HG03469 (cell line): ENCODE data around the gene SCG5.

Source experiments
- ATAC-seq: cut with Tn5 transposase; IDR thresholded peaks from one replicate; pipeline ENCODE4 v1.9.1; 2021; ENCODE audit warnings: mild to moderate bottlenecking, moderate library complexity, moderate number of reproducible peaks; ENCODE audit not compliant: unreplicated experiment

Gene SCG5

DNA sequence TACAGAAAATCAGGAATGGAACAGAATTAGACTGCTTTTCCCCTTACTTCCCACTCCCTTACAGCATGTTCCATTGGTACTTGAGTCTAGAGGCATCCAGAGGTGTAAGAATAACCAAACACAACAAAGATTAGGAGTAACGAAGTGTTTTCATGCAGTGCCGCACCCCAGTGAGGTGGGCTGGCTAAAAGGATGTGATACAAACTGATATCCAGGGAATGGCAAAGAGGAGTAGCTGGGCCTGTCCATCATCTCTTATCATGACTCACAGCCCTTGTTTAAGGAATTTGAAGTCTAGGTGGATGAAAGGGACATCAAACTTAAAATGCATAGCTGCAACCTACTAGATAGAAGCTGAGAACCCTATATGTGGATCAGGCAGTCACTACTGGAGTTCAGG lies 16.4 kb downstream of the SCG5 start:
- ATAC-seq, result no peak

DNA sequence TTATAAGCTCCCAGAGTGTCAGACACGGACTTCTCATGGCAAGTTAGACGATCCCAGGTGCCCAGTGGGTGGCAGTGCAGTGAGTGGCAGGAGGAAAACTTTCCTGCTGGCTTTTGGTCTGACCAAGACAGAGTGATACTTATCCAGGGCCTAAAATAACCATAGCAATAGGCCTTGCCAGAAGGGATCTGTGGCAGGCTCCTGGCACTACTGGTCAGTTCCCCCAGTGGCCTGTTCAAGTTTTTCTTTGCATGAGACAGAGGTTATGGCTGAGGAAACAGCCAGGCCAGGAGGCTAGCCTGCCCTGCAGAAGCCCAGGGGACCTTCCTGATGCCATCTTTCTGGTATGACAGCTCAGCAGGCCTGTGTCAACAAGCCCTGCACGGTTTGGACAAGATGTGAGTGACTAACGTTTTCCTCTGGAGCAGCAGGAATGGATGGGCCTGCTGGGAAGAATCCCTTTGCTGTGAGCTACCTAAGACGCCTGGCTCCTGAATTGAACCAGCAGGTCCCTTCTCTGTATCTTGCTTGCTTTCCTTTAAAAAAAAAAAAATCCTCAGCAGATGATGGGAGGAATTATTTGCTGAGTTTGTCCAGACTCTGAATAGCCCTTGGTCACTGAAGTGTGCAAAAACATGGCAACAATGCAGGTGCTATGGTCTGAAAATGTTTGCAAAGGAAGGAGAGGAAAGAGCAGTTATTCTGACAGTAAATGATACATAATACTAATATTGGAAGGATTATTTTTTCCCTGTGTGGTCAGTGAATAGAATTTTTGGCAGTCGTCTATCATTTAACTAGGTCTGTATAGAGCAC lies 18.0 kb downstream of the SCG5 start:
- no peak for ATAC-seq

DNA sequence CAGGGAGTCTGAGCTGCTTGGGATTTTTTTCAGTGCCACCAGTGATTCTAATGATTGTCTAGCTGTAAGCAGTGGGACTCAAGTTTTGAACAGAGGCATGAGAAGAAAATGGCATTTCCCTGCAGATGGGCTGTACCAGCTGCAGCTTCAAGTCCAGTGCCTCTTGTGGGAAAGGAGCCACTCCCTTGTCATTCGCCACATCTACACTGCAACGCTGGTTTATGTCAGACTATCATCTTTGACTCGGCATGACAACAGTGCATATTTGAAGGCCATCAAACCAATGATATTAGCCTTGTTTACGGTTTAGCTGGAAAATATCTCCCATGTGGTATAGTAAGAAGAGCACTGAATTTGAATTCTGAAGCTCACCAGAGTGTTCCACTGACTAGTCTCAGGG lies 22.2 kb downstream of the SCG5 start:
- ATAC-seq, result no peak

DNA sequence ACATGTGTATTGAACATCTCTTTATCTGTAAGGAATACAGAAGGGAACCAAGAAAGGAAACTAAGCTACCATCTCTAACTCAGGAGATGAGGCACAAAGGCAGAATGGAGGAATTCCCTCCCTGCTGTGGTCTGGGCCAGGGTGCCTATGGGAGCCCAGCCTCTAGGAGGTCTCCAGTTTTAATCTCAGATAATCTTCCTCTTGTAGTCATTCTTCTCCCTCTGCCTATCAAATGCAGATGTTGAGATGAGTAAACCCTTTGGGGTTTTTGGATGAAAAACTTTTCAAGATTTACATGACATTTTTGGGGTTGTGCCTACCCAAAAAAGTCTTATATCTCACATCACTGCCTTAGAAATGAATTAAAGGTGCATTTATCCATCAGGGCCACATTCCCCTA lies 23.3 kb downstream of the SCG5 start:
- no peak for ATAC-seq

DNA sequence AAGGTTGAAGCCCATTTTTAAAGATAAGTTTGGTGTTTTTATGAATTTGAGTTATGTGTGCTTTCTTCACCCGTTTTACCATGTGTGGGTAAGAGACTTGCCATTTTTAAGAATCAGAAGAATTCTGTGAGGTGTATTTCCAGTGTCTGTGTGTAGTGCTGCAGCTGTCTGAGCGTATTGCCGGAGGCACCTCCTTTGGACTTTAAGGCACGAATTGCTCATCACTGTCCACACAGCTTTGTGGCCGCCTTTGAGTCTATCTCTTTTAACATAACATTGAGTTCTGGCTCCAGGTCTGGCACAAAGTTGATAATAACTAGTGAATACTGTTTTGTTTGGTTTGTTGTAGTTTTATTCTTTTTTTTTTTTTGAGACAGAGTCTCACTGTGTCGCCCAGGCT lies 25.8 kb downstream of the SCG5 start:
- ATAC-seq, result no peak

DNA sequence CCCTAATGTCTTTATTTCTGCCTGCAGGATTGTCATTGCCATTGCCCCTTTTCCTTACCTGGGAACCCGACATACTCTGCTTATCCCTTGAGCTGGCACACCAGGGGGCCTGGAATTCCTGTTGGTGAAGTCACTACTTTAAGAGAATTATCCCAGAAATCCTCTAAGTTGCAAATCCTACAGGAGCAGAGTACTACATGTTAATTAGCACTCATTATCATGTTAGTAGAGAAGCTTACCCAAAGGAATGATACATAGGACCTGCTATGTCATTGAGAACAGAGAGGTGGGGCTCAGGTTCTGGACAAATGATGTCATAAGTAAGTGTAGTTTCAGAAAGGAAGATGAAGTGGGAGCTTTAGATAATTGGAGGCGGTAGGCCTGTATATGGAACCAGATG lies 27.4 kb downstream of the SCG5 start:
- no peak for ATAC-seq

DNA sequence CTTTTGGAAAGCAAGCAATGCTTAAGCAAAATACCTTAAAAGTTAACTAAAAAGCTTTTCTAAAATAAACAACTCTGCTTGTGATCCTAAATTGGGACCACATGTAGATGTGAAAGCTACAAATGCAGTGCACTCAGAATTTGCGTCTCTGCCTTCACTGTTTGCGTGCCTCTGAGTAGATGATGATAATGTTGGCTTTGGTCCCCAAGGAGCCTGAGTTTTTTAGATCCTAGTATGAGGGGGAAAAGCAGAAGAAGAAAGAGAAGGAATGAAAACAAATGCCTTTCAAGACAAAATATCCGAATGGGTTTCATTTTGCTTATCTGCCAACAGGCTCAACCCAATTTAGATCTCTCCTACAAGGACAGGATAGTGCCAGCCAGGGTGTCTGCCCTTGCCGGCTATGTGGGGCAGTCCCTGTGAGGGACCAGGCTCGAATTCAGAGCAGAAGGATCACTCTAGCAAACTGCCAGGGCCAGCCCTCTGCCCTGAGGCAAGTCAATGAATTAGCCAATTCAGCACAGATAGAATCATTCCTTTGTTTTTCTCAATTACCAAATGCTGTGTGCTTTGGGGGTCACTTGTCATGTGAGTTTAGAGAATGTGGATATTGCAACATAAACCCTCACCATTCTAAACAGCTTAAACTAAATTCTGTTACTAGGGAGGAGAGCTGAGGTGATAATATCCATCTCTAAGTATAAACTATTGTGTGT lies 28.5 kb downstream of the SCG5 start:
- ATAC-seq, result no peak

DNA sequence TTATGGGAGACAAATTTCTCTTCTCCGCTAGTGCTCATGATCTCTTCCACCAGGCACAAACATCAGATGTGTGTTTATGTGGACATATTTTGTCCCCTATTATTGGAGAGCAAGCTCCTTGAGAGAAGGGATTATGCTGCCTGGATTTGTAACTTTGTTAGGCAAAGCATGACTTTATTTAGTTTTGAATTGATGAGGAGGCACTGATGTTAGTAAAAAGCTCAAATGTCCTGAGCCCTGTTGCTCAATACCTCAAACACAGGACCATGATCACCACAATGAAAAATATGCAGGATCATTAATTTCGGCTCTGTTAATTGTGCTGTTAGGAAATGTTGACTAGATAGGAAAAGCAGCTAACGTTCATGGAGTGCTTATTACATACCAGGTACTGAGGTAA lies 29.1 kb downstream of the SCG5 start:
- no peak for ATAC-seq

DNA sequence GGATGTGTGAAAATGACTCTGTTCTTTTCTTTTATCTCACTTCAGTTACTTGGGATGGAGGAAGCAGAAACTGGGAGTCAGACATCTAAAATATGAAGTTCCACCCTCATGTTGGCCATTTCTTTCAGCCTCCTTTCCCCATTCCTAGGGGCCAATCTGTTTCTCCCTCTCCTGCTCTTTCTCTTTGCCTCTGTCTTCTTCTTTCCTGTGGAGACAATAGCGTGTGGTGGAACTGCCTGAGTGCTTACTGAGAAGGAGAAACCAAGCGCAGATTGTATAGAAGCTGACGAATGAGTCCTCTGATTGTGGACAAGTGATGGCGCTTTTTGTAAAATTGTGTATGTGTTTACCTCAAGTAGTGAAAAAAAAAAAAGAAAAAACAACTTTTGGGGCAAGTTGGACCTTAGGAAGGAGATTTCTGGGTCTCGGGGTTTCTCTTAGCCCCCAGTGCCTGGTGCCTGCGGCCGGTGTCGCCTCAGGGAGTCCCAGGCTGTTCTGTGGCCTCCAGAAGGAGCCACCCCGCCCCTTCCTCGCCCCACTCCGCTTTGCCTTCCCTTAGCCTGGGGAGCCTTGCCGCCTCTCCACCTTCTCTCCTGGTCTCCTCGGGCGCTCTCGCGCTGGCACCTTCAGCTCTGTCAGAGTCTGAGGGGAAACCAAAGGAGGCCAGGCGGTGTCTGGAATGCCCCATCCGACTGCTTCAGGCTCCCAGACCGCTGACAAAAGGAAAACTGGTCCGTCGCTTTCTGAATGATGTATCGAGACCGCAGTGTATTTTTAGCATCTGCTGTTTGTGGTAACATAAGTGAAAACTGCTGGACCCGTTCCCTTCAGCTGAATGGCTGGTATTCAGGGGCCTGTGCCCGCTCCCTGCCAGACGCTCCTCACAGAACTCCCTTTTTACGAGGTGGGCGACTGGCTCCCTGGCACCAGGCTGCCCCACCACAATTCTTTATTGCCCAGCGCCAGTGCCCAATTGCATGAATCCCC lies 30.1 kb downstream of the SCG5 start:
- no peak for ATAC-seq

DNA sequence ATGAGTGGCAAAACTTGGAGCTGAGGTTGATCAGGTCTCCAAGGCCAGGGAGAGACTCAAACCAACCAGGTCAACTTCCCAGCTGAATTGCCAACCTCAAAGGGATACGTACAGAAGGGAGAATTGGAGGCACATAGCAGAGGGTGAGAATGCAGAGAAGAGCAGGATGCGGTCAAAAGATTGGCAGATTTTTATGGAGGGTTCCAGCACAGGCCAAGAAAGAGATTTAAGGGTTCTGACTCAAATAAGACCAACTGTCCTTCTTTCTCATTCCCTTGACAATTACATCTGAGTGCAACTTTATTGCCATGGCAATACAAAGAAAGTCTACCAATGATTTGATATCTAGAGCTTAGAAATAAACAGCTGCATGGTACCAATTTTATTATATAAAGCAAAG lies 33.2 kb downstream of the SCG5 start:
- ATAC-seq, result no peak

DNA sequence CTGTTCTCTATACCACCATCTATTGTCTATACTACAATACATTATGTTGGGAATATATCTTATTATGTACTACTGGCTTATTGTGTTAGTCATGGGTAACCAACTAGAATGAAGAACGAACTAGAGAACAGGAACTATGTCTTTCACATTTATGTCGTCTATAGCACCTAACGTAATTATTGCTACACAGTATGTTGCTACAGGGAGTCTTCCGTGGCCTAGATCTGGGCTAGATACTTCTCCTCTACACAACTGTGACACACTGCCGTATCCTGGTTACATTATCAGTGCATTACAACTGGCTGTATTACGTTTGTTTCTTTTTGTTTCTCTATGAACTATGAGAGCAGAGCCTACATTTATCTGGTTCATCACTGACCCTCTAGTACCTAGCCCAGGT lies 34.0 kb downstream of the SCG5 start:
- no peak for ATAC-seq

DNA sequence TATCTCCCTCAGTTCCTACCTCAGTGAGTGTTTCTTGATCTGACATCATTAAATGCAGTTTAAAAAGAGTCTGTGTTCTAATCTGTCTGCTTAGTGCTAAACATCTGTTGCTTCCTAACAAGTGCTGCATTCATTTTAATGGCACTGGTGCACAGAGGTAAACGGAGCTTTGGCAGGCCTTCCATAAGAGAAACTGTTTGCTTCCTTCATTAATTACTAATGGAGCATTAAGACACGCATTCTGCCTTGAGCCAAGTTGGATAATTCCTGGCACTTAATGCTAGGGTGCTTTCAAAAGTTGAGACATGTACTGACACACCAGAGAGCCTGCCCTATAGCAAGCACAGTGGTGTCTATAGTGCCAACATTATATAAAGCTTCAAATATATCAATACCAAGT lies 34.7 kb downstream of the SCG5 start:
- no peak for ATAC-seq

DNA sequence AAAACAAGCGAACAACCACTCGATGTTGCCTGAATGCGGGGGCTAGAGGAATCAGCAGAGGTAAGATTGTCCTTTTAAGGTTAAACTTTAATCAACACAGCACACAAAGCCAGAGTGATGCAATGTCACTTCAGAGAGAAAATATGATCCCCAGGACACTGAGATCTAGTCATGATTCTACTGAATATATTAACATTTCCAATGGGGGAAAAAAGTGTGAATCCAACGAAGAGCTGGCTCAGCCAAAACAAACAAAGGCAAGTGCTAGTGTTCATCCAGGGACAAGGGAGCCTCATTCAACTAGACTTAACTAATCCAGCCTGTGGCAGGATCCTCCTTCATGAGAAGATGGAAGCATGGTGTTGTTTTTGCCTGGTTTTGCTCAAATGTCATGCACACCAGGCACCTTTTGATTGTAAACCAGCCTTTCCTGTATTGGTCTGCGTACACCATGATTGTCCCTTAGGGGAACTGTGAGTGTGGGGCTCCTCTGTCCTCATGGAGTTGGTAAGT lies 35.8 kb downstream of the SCG5 start:
- ATAC-seq, result no peak

DNA sequence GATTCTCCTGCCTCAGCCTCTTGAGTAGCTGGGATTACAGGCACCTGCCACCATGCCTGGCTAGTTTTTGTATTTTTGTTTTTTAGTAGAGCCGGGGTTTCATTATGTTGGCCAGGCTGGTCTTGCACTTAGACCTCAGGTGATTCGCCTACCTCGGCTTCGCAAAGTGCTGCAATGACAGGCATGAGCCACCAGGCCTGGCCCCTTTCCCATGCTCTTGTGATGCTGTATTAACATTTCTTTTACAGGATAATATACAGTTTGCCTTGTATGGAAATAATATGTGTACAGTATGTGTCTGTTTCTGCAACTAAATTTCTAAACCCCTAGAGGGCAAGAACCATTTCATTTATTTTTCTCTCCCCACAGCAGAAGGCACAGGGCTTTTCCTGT lies 37.8 kb downstream of the SCG5 start:
- ATAC-seq, result no peak

DNA sequence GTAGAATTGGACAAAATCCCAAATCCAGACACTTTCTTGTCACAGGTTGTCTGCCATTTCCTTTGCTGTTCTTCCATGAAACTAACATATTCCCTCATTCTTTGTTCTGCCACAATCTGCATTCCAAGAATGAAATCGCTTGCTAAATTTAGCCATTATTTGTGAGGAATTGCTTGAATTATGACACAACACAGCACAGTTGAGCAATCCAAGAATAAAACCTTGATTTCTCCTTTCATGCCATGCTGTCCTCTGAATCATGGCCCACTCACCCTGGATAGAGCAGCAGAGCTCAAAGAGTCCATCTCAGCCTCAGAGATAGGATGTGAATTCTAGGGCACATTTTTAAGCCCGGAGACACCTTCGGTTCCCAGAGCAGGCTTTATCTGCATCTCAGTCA lies 41.1 kb downstream of the SCG5 start:
- no peak for ATAC-seq

DNA sequence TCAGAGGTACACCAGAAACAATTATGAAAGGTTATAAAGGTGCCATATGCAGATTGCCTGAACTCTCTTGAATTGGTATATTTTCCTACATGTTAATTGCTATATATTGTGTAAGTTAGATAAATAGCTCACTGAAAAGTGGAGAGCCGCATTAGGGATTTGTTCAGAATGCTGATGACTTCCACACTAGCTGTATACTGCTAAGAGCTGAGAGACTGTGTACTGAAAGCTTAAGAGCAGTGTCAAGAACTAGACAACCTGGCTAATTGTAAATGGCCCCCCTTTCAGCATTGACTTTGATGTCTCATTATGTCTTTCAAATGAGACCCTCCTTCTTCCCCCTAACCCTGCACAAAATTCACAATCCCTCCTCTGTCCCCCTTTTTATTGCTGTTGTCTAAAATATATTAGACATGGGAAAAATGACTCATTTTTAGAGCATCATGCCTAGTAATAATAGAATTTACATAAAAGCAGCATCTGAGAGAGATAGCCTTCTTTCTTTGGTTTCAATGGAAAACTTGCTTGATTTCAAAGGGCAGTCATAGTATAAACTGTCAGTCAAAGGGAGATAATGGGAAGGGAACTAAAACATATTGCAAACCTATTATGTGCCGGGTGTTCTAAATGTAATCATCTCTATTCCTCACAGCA lies 41.6 kb downstream of the SCG5 start:
- no peak for ATAC-seq

DNA sequence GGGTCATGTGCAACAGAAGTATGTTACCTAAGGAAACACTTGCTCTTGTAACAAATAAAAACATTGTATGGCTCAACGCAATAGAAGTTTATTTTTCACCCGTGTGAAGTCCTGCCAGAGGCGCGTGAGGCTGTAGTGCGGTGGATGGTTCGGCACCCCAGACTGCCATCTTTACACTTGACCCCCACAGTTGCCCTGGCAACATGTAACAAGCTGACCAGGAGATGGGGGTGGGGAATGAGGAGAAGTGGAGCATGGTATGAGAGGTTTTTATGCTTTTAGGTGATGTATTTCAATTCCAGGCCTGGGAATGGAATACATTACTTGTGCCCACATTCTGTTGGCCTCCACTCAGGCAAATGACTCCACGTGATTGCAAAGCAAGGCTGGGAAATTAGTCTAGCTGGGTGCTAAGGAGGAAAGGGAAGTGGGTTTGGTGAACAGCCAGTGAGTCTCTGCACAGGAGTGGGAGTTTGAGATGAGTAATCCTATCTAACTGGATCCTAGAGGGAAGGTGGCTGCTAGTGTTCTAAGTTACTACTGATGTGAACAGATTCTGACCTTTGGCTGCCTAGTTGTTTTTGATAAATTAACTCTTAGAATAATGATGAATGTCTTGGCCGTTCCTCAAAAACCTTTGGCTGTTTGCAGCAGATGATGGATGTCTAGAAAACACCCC lies 42.5 kb downstream of the SCG5 start:
- no peak for ATAC-seq

DNA sequence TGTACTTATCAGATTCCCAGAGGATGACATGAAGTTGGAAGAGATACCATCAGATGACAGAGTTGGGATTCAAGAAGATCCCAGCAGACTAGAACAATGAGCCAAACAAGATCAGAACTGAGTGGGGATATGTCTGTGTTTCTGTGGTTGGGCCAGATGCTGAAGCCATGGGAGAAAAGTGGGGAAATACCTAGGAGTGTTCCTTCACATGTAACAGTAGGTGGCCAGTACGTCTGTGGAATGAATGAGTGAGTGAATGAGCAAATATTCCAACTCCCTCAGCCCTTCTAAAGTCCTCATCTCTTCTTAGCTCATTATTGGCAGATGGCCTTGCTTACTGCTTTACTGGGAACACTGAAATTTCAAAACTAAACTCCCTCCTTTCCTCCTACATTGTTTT lies 44.1 kb downstream of the SCG5 start:
- no peak for ATAC-seq

DNA sequence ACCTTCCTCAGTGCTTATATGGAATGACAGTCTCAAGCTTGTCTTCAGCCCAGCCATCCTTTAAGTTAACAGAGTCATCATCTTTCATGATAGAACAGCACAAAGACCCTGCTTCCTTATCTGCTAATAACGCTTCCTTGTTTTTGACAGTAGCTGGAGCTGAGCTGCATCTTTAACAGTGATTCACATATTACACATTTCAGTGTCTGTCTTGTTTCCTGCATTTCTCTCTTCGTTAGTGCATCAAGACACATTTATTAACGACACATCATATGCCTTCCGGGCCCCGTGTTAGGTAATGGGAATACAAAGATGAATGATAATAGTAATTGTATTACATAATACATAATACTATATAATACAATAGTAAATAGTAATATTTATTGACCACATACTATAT lies 46.0 kb downstream of the SCG5 start:
- no peak for ATAC-seq

DNA sequence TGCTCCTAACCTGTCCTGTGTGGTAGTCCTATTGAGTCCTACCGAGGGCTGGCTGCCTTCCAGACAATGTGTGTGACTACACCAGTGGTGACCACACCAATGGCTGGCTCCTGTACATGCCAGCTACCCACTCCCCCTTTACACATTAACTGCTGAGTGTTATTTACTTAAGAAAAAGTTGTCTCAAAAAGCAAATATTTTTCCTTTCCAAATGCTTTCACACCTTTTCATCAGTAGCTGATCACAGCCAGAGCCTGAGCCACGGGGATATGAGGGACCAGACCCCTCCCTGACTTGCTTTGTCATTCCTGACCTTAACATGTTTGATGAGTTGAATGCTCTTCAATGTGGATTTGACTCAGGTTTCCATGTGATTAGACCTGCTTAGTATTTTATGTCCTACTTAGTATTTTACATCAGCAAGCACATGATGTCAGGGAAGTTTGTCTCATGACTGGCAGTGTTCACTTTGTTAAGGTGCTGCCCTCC lies 46.7 kb downstream of the SCG5 start:
- ATAC-seq, result no peak
